NB4 (cell line): Measurements from ENCODE around the gene MRPL51.

Experiments
- POLR2A ChIP-seq: IDR thresholded peaks from 2 replicates; pipeline ENCODE4 v1.6.1; 2011; ENCODE audit warnings: mild to moderate bottlenecking; ENCODE audit not compliant: insufficient read length; ENCODE audit errors: extremely low read depth
- TF ChIP-seq, protein P1 (sequence below): IDR thresholded peaks from one replicate; pipeline ENCODE4 v1.5.1; 2012; ENCODE audit warnings: low read depth, low read length

DNA sequence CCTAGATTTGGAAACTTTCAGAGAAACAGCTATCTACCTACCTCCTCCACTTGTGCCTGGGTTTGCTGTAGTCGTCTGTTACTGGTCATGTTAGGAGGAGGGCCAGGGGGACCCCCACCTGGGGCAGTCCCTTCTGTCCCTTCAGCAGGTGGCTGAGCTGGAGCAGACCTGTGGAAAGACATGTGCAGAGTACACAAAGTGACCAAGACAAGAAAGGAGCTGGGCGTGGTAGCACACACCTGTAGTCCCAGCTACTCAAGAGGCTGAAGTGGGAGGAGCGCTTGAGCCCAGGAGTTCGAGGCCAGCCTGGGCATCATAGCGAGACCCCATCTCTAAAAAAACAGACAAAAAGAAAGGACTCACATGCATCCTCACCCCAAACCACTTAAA lies 26.9 kb downstream of the MRPL51 start:
- TF ChIP-seq, protein P1, sequence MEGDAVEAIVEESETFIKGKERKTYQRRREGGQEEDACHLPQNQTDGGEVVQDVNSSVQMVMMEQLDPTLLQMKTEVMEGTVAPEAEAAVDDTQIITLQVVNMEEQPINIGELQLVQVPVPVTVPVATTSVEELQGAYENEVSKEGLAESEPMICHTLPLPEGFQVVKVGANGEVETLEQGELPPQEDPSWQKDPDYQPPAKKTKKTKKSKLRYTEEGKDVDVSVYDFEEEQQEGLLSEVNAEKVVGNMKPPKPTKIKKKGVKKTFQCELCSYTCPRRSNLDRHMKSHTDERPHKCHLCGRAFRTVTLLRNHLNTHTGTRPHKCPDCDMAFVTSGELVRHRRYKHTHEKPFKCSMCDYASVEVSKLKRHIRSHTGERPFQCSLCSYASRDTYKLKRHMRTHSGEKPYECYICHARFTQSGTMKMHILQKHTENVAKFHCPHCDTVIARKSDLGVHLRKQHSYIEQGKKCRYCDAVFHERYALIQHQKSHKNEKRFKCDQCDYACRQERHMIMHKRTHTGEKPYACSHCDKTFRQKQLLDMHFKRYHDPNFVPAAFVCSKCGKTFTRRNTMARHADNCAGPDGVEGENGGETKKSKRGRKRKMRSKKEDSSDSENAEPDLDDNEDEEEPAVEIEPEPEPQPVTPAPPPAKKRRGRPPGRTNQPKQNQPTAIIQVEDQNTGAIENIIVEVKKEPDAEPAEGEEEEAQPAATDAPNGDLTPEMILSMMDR: no peak
- no peak for TF ChIP-seq POLR2A
